ENCODE measurements around the gene MAPK10.
"Not testable (repeated sequence)": the region's sequence is repeated elsewhere in the genome, so short reads cannot be mapped to it uniquely, and the experiment has no call there.

MAPK10 gene

GRCh38 chr4:86031927-86032326, 327.9 kb downstream of the MAPK10 start:
- FAIRE-seq, result no peak

- no peak for FAIRE-seq
Measured at GRCh38 chr4:86026720-86027119, 333.1 kb downstream of the MAPK10 start.

- FAIRE-seq, result not testable (repeated sequence)
Measured at GRCh38 chr4:86021671-86022070, 338.2 kb downstream of the MAPK10 start.

DNA sequence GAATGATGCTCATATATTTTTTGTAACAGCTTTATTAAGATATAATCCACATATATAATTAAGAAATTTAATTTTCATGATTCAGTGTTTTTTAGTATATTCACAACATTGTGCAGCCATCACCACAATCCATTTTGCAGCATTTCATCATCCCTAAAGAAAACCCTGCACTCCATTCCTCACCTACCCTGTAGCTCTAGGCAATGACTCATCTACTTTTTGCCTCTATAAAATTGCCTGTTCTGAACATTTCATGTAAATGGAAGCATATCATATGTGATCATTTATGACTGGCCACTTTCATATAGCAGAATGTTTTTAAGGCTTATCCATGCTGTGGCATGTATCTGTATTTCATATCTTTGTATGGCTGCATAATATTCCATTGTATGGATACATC, 339.9 kb downstream of the MAPK10 start:
- FAIRE-seq, result no peak

DNA sequence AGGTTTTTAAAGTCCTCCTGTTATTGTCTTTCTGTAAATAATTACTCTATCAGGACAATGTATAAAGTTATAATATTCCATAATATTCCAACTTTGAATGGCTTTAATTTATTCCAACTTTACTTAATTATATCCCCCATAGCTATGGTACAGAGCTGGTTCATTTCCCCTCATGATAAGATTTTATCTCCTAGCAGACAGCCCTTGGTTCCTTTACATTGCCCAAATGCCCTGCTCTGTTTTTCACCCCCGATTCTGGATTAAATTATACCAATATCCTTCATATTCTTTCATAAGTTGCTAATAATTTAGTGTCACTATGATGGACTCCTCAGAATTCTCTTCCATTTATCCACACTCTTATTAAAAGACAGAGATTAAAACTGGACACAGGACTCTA, 340.5 kb downstream of the MAPK10 start:
- no peak for FAIRE-seq

GRCh38 chr4:86015412-86016350, 344.2 kb downstream of the MAPK10 start:
- FAIRE-seq, result no peak

GRCh38 chr4:86014599-86014998, 345.3 kb downstream of the MAPK10 start:
- FAIRE-seq, result no peak

DNA sequence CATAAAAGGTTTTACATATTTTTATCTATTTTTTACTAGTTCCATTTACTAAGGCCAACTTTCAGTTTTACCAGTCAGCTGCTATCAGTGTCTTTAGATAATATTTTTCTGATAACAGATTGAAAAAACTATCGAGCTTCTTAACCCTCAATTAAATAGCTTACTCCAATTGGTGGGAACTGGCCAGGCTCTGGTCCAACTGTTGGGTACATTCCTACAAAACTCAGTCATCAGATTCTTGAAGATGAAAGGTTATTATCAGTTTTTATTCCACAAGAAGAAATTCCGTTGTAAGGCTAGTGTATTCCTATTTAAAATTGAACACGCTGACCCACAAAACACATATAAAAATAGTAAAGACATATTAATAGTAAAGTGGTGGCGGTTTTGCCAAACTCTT, 346.2 kb downstream of the MAPK10 start:
- FAIRE-seq, result no peak

DNA sequence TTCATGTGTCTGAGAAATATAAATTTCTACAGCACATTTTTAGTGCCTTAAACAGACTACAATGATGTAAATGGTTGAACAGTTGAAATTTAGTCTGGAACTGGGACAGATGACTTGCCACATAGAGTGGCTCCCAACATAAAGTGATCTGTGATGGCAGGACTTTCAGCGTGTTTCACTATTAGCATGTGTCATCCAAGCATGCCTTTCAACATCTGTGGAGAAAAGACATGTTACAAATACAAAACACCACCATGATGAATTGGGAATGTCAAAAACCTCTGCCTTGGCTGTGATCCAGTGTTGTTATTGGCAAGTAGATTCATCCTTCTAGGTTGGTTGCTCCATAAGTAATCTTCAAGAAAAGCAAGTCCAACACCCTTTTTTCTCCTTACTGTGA, 348.7 kb downstream of the MAPK10 start:
- FAIRE-seq, result no peak

- no peak for FAIRE-seq
Measured at GRCh38 chr4:86007042-86007441, 352.8 kb downstream of the MAPK10 start.

DNA sequence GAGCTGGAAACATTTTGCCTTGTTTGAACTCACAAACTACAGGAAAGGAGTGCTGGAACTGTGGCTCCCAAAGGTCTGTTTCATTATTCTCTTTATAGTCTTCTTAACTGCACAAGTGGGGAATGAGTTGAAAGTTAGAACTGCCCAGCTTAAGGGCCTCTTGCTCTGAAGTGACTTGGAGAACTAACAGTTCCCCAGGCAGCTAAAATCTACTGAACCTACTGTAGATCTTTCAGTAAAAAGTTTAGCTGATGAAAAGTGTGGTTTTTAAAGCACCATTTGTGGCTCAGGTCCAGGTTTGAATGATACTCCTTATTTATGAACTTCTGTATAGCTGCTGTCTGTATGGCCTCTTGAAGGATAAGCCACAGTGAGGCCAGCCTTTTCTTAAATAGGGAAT, 353.8 kb downstream of the MAPK10 start:
- FAIRE-seq, result no peak

GRCh38 chr4:86004030-86004429, 355.8 kb downstream of the MAPK10 start:
- no peak for FAIRE-seq

GRCh38 chr4:86001591-86001990, 358.3 kb downstream of the MAPK10 start:
- no peak for FAIRE-seq

GRCh38 chr4:85995361-85995760, 364.5 kb downstream of the MAPK10 start:
- no peak for FAIRE-seq

DNA sequence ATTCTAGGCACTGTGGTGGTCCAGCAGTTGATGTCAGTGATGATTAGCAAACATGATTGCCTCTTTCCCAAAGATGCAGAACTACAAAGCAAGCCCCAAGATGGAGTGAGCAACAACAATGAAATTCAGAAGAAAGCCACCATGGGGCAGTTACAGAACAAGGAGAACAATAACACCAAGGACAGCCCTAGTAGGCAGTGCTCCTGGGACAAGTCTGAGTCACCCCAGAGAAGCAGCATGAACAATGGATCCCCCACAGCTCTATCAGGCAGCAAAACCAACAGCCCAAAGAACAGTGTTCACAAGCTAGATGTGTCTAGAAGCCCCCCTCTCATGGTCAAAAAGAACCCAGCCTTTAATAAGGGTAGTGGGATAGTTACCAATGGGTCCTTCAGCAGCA, 365.3 kb downstream of the MAPK10 start:
- FAIRE-seq, result no peak

- no peak for FAIRE-seq
Measured at GRCh38 chr4:85993641-85994040, 366.2 kb downstream of the MAPK10 start.

DNA sequence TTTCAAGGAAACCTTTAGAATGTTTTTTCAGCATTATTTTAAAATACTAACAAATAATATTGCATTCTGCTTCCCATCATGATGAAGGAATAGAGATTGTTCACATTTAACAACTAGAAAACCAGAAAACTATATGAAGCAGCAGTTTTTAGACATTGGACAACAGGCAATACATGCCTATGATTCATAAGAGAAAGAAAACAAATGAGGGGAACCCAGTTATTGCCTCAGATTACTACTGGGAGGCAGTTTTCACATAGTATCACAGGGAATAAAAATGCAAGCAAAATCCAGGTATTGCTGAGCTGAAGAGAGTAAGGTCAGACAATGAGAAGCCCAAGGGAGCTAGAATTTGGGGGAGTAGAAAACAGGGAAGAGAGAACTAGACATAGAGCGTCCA, 373.6 kb downstream of the MAPK10 start:
- FAIRE-seq, result no peak

- FAIRE-seq, result no peak
Measured at GRCh38 chr4:85979276-85979675, 380.6 kb downstream of the MAPK10 start.

DNA sequence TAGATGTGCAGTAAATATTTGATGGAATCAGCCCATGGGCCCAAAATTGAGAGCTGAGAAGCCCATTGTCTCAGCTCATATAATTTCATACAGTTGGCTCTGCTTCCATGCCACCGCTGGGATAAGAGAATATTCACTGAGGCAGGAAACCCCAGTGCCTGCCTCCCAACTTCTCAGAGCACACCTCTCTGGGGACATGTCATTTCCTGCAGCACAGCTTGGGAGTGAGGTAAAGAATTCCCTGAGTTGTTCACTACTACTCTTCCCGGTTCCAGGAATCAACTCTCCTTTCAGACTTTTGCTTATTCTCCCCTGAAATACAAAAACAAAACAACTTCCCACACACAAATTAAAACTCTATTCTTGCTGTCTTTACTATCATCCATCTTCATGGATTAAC, 389.3 kb downstream of the MAPK10 start:
- FAIRE-seq, result no peak

DNA sequence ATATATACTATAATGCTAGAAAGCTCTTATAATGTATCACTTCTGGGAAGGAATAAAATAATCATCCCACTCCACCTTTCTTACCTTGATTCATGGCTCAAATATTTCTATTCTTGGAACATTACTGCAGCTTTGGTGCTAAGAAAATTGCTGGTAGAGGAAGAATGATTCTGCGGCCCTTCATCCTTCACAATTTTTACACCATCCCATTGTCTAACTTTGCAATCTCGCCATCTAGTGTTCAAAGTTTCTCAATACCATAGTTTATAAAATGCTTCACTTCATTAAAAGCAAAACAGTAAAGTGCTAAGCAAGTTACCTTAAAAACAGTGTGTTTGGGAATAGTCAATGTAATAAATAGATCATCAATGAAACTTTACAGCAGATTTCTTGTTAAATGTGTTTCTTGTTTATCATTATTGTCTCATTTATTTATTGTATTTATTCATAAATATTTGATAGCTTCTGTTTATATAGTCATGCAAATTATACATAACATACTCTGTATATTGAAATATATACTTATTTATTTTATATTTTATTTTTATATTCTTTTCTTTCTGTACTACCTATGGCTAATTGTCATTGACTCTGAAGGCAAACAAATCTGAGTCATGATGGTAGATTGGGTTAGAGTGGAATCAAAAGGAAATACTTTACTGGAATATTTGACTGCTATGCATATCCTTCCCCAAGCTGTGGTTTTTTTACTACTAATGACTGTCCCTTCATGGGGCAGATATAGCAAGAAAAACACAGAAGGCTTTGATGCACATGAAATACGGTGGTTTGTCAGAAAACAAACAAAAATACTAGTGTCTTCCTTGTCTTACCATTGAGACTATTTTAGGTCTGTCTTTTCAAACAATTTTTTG, 390.7 kb downstream of the MAPK10 start:
- peak; percentile 100 for FAIRE-seq

DNA sequence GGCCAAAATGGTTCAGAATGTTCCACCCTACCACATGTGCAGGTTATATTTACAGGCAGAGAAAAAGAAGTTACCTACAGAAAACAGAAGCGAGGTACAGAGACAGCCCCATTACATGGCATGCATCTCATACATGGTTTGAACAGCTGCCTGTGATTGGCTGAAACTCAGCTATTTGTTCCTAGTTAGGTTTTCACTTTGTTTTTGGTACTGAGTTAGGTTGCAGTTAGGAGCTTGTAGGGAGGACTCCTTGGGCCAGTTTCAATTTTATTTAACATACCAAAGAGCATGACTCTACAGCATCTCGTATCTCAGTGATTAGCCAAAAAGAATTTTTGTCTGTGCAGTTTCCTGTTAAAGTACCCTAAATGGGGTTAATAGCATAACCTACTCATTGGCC, 392.0 kb downstream of the MAPK10 start:
- FAIRE-seq, result no peak

GRCh38 chr4:85966373-85966772, 393.5 kb downstream of the MAPK10 start:
- FAIRE-seq, result no peak

DNA sequence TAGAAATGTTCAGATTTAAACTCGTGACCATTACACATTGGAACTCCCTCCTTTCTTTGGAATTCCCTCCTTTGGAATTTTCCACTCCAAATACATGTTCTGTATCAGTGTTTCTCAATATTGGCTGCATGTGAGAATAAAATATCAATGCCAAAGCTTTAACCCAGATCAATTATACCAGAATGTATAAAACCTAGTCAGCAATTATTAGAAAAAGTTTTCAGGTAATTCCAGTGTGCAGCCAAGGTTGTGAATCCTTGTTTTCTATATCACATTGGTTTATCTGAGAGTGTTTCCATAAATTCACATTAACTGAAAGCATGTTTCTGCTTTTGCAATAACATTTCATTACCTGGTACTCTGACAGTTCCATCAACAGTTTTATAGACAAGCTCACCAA, 394.3 kb downstream of the MAPK10 start:
- FAIRE-seq, result no peak

GRCh38 chr4:85965017-85965416, 394.8 kb downstream of the MAPK10 start:
- FAIRE-seq, result not testable (repeated sequence)
